KBM-7 (cell line): ENCODE results near the gene SCAPER.

Experiments
- DNase-seq: peaks from one replicate; pipeline ENCODE4 v3.0.0-alpha.2; 2015
- in situ Hi-C: fragments of 300-500 bp; cut with MboI; formaldehyde crosslinking; loops from 2 replicates; pipeline ENCODE4 v1.14.3; 2020; ENCODE audit warnings: low sequenced_read_pairs, low pct_unique_long_range_greater_than_20kb, mixed read lengths

Gene SCAPER, protein sequence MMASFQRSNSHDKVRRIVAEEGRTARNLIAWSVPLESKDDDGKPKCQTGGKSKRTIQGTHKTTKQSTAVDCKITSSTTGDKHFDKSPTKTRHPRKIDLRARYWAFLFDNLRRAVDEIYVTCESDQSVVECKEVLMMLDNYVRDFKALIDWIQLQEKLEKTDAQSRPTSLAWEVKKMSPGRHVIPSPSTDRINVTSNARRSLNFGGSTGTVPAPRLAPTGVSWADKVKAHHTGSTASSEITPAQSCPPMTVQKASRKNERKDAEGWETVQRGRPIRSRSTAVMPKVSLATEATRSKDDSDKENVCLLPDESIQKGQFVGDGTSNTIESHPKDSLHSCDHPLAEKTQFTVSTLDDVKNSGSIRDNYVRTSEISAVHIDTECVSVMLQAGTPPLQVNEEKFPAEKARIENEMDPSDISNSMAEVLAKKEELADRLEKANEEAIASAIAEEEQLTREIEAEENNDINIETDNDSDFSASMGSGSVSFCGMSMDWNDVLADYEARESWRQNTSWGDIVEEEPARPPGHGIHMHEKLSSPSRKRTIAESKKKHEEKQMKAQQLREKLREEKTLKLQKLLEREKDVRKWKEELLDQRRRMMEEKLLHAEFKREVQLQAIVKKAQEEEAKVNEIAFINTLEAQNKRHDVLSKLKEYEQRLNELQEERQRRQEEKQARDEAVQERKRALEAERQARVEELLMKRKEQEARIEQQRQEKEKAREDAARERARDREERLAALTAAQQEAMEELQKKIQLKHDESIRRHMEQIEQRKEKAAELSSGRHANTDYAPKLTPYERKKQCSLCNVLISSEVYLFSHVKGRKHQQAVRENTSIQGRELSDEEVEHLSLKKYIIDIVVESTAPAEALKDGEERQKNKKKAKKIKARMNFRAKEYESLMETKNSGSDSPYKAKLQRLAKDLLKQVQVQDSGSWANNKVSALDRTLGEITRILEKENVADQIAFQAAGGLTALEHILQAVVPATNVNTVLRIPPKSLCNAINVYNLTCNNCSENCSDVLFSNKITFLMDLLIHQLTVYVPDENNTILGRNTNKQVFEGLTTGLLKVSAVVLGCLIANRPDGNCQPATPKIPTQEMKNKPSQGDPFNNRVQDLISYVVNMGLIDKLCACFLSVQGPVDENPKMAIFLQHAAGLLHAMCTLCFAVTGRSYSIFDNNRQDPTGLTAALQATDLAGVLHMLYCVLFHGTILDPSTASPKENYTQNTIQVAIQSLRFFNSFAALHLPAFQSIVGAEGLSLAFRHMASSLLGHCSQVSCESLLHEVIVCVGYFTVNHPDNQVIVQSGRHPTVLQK (N-terminal part only)

DNA sequence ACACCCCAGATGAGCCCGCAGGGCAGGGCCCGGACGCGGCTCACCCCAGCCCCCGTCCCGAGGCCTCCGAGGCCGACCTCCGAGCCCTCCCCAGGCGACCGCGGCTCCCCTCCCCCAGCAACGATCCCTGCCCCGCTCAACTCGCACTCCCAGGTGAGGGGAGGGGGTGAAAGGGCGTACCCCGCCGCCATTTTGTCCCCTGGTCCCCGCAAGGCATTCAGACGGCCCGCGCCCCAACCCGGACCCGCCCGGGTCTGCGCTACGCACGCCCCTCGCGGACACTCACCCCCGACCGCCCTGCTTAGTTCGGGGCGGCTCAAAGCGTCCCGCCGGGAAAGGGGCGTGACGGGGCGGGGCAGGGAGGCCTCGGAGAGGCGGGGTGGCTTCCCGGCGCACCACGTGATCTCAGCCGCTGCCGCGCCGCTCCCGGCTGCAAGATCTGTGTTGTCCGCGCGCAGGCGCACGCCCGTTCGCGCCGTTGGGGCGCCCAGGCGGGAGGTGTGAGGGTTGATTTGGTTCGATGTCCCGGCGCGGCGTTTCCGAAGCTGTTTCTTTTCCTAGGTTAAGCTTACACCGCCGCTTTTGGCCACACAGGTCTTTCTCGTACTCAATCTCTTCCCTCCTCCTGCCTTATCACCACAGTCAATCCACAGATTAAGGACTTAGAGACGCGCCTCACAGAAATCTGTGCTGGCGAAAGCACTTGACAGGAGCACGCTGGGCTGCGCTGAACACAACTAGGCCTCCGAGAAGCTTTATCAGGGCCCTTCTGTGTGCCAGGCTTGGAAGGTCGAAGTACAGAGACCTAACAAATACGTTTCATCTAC is at the start of gene SCAPER:
TSS of gene SCAPER (minus strand) at position 328 of the 827 bp plus-strand sequence. CDS start 21,523 bp downstream, outside the sequence.
- in situ Hi-C loops = no loop called here
- peak; percentile 96 for DNase-seq

DNA sequence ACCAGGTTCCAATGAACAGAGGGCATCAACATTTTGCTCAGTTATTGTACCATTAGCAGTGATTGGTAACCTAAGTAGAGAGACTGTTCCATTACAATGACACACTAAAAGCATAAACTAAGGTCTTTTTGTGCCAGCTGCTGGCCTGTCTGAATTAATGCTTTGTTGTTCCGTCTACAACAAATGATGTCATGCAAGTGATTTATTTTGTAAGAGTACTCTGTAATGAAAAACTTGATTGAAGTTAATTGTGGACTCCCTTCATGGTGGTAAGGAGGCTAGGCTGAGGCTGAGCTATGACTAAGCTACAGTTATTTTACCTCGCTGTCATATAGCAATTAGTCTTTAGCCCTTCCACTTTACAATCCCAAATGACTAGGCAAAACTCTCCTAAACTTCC is 49.6 kb upstream of the SCAPER start:
- in situ Hi-C loops = no loop called here
- DNase-seq = no peak

DNA sequence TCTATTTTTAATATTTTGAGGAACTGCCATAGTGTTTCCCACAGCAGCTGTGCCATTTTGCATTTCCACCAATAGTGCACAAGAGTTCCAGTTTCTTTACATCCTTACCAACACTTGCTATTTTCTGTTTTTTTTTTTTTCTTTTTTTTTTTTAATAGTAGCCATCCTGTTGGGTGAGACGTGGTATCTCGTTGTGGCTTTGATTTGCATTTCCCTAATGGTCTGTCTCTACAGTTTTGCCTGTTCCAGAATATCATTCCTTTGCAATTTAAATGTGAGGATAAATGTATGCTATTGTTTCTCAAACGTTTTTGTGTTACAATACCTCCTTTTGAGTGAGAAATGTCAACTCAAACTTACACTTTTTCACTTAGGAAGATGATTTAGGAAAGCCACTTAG is 48.8 kb upstream of the SCAPER start:
- in situ Hi-C loops = no loop called here
- no peak for DNase-seq

DNA sequence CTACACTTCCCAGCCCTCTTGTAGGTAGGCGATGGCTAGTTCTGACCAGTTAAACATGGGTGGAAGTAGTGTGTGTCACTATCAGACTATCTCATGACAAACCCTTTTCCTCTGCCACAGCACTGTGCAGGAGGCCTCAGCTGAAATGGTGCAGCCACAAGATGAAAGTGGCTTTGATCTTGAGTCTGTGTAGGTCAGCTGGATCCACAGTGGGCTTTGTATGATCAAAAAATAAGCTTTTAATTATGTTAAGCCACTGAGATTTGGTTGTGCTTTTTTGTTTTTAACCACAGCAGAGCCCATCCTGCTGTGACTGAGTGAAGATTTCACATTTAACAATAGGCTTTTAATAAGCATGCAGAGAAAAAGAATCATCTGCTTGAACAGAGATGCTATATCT is 46.1 kb upstream of the SCAPER start:
- DNase-seq = no peak
- in situ Hi-C loops = no loop called here

DNA sequence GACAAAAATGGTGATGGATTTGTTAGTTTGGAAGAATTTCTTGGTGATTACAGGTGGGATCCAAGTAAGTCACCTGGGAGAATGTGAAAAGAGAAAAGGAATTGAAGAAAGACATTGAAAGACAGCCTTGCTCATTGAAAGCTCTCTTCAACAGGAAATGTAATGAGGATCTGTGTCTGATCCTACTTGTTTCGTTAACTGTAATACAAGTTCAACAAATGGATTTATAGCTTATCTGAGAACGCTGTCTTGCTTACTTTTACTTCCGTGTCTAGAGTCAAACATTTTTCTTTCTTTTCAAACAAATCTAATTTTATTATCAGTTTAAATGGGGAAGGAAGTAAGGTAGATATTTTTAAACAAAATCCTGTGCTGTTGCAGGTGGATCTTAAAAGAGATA is 42.3 kb upstream of the SCAPER start:
- in situ Hi-C loops = no loop called here
- DNase-seq = no peak

DNA sequence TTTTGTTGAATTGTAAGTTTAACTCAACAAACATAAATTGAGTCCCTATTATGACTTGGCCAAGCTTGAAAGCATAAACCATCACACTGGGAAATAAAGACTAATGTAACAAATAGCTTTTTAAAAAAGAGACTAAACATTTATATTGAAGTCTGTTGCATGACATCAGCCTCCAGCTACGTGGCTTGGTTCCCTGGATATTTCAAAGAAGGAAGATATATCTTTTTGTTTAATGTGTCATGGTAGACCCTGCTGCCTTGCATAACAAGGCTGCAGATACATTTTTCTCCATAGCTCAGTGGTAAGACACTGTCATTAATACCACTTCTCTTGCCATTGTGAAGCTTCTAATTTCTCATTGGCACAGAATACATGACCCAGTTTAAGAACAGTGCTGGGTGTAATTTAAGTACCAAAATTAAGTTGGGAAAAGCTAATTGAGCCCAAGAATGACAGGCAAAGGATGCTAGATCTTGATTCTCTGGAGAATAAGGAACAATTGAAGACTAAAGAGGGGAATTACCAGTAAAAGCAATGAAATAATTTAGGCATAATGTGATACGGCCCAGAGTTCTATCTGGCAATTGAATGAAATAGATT is 40.5 kb upstream of the SCAPER start:
- in situ Hi-C loops = no loop called here

DNA sequence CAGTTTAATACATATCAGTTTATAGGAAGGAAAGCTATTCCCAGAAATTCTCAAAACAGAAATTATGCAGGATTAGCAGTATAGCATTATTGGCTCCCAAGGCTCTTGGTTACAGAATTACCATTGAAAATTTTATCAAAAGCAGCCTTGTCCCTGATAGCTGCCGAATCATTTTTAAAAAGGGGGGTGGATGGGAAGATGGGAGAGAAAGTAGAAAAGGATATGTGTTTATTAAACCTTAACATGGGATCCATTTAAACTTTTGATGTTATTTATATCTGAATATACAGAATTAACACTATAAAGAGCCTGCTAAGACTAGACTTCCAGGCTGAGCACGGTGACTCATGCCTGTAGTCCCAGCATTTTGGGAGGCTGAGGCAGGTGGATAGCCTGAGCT is 37.2 kb upstream of the SCAPER start:
- DNase-seq = no peak
- in situ Hi-C loops = no loop called here

More for the DNA sequence above, 40.5 kb upstream of the SCAPER start:
- no peak for DNase-seq

DNA sequence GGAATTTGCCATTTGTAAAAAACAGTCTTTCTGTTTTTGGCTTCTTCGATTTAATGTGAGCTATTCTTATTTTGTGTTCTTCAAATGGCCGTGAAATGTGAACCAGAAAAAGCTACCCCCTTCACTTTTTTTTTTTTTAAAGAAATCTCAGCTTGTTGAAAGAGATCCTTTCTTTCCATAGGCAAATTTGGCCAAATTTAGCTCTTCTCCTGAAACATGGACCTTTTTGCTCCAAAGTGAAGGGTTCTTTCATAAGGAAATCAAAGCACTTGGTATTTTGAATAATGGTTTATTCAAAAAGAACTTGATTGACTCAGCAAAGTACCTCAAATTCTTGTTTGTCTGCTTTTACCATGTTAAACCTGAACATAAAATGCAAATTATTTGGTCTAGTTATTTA is 36.5 kb upstream of the SCAPER start:
- in situ Hi-C loops = no loop called here

DNA sequence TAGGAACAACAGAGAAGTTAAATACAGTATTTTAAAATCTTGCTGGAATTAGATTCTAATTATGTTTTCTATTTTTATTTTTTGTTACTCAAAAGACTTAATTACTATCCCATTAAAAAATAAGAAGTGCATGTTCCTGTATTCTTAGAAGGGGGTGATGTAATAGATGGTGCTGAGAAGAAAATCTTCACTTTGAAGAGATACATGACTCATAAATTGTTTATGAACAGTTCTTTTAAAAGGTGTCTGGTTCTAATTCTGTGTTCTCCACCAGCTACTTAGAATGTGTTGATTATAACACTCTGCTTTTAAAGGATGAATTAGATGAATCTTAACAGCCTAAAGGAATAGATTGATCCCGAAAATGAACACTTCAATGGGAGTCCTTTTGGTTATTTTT is 34.6 kb upstream of the SCAPER start:
- DNase-seq = no peak
- in situ Hi-C loops = no loop called here

More for the DNA sequence above, 36.5 kb upstream of the SCAPER start:
- DNase-seq = no peak

DNA sequence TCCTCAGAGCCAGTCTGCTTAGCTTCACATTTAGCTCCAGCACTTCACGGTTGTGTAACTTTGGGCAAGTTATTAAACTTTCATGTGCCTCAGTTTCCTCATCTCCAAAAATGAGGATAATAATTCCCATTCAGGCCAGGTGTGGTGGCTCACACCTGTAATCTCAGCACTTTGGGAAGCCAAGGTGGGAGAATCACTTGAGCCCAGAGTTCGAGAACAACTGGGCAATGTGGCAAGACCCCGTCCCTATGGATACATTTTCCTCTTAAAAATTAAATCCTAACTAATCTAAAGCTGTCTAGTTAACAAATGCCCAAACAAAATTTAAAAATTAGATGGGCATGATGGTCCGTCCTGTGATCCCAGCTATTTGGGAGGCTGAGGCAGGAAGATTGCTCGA is 33.6 kb upstream of the SCAPER start:
- no peak for DNase-seq
- in situ Hi-C loops = no loop called here

DNA sequence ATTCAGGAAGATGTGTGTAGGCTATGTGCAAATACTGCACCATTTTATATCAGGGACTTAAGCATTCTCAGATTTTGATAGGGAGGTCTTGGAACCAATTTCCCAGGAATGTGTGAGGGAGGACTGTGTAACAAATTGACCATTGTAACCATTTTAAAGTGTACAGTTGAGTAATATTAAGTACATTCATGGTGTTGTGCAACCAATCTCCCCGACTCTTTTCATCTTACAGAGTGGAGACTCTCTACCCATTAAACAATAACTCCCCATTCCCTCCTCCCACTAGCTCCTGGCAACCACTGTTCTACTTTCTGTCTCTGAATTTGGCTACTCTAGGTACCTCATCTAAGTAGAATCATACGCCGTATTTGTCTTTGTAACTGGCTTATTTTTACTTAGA is 31.5 kb upstream of the SCAPER start:
- in situ Hi-C loops = no loop called here
- DNase-seq = no peak

DNA sequence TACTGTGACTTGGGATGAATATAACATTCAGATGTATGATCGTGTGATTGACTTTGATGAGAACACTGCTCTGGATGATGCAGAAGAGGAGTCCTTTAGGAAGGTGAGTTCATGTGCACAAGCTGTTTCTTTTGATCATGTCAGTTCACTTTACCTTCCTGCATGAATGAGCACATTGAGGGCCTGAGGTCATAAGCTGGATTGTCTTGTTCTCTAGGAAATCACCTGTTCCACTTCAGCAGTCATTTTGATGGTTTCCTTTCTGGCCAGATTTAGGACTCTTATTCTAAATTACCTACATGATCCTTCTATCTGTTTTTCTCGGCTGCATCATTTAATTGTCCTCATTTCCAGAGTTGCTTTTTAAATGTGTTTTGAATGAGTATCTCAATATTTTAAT is 30.5 kb upstream of the SCAPER start:
- in situ Hi-C loops = no loop called here
- no peak for DNase-seq

DNA sequence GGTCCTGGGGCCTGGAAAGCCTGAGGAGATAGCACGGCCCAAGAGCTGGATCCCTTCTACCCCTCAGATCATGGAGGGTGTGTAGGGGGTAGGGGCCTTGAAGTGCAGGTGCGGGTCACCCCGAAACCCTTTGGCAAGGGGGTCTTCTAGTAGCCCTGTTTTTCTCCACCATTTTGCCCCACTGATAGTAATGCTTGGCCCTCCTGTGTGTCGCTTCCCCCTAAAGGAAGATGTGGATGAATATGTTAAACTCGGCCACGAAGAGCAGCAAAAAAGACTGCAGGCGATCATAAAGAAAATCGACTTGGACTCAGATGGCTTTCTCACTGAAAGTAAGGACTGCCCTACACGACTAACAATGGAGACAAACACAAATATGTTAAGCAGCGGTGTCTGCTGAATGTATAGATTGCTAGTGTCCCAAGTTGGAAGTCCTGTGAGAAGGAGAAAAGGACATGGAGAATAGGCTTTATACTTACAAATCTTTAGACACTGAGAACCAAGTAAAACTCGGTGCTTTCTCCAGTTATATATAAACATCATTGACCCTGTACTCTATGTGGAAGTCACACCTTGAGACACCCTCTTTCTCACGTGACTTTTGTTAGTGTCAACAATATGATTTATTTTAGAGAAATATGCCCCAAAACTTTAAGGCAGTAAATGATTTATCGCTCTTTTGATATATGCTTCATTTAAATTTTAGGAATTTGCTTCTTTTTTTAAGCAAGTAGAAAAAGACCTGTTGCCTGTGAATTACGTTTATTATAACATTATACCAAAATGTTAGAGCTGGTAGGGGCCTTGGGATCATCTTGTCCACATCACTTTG is 27.2 kb upstream of the SCAPER start:
- in situ Hi-C loops = no loop called here
- peak; percentile 57 for DNase-seq

DNA sequence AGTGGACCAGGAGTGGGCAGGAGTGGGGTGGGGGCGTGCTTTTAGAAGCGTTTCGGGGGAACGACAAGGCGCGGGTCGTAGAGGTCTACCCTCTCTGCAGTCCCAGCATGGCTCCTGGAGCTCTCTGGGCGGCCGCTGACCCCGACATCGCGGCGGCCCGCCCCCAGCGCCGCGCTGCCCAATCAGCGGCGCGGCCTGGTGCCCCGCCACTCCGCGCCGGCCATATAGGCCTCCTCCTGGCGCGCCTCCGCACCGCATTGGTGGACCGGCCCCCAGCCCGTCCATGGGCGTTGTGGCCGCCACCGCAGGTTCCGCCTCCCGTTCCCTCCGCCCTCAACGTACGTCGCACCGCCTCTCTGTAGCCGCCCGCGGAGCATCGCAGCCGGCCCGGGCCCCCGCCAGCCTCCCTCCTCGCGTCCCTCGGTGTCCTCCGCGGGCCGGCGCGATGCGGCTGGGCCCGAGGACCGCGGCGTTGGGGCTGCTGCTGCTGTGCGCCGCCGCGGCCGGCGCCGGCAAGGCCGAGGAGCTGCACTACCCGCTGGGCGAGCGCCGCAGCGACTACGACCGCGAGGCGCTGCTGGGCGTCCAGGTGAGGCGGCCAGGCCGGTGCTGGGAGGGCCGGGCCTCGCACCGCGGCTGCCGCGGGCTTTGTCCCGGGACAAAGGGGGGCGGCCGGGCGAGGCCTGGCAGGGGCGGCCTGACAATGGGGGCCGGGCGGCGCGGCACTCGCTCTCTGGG is 26.4 kb upstream of the SCAPER start, which contains the start of gene RCN2:
TSS of gene RCN2 (plus strand) at position 353 of the 738 bp plus-strand sequence. CDS start at position 446, 93 bp downstream.
- peak; percentile 99 for DNase-seq
- in situ Hi-C loops = no loop called here

DNA sequence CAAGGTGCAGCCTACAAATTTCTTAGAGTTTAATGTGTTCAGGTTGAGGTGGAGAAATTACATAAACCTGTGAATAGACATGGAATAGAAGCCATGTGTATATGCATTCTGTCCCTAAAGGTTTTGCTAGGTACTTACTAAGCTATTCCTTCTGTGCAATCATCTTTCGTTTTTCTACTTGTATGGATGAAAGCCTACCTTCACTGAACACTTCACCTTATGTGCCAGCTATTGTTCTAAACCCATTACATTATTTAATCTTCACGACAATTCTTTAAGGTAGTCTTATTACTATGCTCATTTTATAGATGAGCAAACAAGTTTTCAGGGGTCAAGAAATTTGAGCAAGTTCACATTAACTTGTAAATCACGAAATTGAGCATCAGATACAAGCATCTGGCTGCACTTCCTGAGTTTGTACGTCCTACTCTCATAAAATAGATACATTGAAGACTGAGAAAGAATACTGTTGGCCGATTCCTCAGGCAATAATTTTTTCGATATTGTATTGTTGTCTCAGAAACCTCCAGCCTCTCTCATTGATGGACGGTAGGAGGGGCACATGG is 25.8 kb upstream of the SCAPER start:
- in situ Hi-C loops = no loop called here
- DNase-seq = no peak

DNA sequence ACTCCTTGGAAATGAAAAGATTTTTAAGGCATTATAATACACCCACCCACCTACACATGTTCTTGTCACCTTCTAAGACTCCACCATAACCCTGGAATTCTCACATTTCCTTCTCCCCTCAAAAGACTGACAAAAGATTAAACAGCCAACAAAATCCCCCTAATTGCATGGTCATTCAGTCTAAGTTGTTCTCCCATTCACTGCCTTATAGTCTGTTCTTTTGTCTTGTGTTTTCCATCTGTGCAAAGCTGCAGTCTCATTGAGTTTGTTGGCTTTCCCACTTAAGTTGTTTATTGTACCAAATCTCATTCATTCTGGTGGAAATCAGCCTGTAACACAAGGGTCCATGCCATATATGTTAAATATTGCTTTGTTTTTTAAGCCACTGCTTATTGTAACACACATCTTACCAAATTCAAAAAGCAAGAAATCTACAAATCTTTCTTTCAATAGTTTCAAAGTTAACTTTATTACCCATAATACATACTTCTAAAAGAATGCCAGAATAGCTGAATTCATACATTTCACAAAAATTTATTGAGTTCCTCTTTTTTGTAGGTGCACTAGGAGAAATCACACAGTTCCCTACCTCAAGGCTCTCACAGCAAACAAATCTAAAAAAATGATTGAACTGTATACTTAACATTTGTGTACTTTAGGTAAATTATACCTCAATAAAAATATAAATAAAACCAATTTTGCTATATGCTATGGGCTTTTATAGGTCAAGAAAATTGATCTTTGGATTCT is 24.0 kb upstream of the SCAPER start:
- in situ Hi-C loops = no loop called here

More for the DNA sequence above, 24.0 kb upstream of the SCAPER start:
- DNase-seq = no peak
